AG04449 (cell line): ENCODE data around the gene WDR43.

Experiments
- CTCF ChIA-PET: fragments of 350-600 bp; formaldehyde crosslinking; extraction: SDS; loops from one replicate; lab custom pipeline; 2021; ENCODE audit warnings: antibody characterized with exemption; lab: Yijun Ruan, JAX
- POLR2A ChIA-PET: fragments of 400-600, 350-600 bp; formaldehyde crosslinking; extraction: SDS; loops from one replicate; lab custom pipeline; 2020; ENCODE audit warnings: antibody characterized with exemption, inconsistent platforms; lab: Yijun Ruan, JAX
- DNase-seq: peaks from one replicate; pipeline ENCODE4 v3.0.0-alpha.2; 2010; ENCODE audit warnings: low read depth, low spot score
- H3K4me3 ChIP-seq: 2 replicates; pipeline ENCODE4 v1.5.1; 2011; ENCODE audit warnings: low read depth, mild to moderate bottlenecking, control low read depth, low read length
- TF ChIP-seq, protein P1 (sequence below): IDR thresholded peaks from one replicate; pipeline ENCODE4 v1.5.1; 2011; ENCODE audit warnings: mild to moderate bottlenecking, moderate library complexity, low read length, control low read depth, inconsistent platforms; ENCODE audit not compliant: insufficient read depth; ENCODE audit errors: missing control alignments

The WDR43 gene

DNA sequence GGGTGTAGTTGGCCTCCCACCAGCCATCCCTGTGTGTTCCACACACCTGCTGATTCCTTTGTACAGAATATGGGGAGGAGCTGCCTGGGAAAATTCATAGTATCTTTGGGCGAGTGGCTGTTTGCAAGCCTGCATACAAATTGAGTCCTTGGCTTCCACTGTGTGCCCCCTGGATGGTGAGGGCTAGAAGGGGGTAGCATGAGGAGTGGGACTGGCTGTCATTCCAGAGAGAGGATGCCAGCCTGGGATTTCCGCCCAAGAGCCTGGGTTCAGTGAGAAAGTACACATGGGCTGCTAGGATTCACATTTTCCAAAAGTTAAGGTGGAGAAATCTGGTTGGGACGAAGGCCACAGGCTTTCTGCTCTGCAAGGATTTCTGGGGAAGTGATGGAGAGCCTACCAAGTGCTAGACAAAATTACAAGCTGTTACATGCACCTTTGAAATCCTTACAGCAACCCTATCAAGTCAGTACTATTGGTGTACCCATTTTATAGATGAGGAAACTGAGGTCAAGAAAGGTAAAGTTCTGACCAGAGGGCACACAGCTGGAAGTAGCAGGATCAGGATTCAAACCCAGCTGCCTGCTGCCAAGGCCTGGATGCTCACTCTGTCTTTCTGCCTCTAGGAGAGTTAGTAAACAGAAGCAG is 86.0 kb downstream of the WDR43 start:
- CTCF ChIA-PET, result no interaction called here
- POLR2A ChIA-PET, result no interaction called here
- TF ChIP-seq, protein P1, sequence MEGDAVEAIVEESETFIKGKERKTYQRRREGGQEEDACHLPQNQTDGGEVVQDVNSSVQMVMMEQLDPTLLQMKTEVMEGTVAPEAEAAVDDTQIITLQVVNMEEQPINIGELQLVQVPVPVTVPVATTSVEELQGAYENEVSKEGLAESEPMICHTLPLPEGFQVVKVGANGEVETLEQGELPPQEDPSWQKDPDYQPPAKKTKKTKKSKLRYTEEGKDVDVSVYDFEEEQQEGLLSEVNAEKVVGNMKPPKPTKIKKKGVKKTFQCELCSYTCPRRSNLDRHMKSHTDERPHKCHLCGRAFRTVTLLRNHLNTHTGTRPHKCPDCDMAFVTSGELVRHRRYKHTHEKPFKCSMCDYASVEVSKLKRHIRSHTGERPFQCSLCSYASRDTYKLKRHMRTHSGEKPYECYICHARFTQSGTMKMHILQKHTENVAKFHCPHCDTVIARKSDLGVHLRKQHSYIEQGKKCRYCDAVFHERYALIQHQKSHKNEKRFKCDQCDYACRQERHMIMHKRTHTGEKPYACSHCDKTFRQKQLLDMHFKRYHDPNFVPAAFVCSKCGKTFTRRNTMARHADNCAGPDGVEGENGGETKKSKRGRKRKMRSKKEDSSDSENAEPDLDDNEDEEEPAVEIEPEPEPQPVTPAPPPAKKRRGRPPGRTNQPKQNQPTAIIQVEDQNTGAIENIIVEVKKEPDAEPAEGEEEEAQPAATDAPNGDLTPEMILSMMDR, result no peak
- no peak for DNase-seq
- H3K4me3 ChIP-seq, result no peak overlapping the region

DNA sequence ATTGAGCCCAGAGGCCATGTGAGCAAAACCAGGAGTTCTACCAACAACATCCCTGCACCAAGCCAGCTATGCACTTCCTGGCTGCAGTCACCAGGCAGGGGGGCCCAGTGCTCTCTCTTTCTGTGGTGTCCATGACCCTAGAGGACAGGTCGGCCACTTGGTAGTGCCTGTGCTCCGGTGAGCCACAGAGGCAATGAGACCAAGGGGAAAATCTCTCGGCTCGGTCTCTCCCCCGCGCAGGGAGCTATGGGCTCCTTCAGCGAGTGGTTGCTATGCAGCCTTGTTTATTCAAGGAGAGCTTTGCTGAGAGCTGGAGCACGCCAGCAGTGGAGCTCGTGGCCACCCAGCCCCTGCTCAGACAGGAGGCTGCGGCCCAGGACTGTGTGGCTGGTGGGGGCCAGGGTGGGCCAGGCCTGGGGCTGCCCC is 86.6 kb downstream of the WDR43 start, which contains the start of gene TOGARAM2:
Gene TOGARAM2, plus strand, starts transcription at position 283 of the 426 bp plus-strand sequence. CDS start 13,537 bp downstream, outside the sequence.
- TF ChIP-seq, protein P1, result no peak
- H3K4me3 ChIP-seq, result no peak within 1 kb of the TSS
- ChIA-PET CTCF (no interaction called here), POLR2A (no interaction called here)
- DNase-seq, result no peak

DNA sequence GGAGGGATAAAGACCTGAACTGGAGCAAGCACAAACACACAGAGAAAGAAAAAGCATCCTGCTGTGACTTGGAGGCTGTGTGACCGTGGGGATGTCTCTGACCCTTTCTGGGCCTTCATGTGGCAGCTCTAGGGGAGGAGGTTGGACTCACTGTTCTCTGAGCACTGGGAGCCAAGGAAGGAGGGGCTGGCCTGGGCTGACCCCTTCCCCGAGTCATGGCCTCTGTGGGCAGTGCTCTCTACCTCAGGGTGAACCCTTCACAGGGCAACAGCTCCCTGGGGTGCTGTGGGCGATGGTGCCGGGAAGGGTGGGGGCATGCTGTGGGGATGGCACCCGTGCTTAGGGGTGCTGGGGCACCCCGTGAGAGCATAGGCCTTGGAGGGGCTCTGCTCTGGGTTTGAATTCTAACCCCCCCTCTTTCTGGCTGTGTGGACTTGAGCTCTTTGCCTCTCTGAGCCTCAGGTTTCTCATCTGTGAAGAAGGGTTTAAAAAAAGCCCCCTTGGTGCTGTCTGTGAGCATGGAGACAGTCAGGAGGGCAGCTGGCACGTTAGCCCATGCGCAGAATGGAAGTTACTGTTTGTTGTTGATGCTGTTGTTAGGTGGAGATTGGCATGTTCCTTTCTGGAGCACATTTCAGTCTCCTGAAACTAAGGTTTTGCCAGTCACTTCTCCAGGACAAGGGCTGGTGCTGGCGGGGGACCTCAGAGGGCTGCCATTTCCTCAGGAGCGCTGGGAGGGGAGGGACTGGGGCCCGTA is 87.3 kb downstream of the WDR43 start:
- DNase-seq, result no peak
- ChIA-PET POLR2A (no interaction called here), CTCF (no interaction called here)
- TF ChIP-seq, protein P1, result no peak
- no peak overlapping the region for H3K4me3 ChIP-seq

DNA sequence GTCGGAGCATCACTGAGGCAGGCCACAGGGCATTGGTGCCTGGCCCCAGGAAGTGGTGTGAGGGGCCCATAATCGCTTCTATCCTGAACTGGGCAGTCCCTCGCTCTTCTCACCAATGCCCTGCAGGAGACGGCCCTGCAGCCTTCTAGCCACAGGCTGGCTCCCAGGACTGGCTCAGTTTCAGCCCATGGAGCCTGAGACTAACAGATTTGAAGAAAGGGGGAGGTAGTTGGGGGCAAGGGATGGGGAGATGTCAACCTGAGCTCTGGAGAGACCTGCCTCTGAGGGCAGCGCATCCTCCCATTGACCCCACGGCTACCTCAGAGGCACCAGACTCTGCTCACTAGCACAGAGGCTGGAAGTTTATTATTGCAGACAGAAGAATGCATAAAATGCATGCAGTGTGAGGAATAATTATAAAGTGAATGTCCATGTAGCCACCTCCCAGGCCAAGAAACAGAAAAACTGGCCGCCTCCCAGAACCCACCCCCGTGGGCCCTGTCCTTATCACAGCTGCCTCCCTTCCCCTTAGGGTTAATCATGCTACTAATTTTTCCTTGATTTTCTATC is 88.0 kb downstream of the WDR43 start:
- H3K4me3 ChIP-seq, result no peak overlapping the region
- TF ChIP-seq, protein P1, result no peak
- no peak for DNase-seq
- ChIA-PET POLR2A (no interaction called here), CTCF (no interaction called here)

DNA sequence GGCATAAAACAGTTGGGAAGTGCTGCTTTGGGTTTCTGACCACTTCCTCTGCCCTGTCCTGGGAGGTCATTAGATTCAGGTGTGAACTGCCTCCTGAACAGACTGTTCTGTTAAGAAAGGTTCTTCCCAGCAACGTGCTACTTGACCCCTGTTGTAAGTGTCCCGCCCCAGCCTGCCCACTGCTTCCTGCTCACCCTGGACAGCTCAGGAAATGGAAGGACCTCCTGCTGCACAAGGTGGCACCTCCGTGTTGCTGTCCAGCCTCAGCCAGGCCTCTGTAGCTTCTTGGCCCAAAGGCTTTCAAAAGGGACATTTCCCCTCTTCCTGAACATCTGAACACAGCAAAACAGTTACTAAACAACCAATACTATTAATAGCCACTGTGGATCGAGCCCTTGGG is 92.0 kb downstream of the WDR43 start:
- CTCF ChIA-PET, result interaction anchor here (1.4 kb wide), 1 partner anchor 30 kb away, joined by 4 read pairs; no protein-coding TSS in a partner anchor
- no peak overlapping the region for H3K4me3 ChIP-seq
- TF ChIP-seq, protein P1, result no peak
- no peak for DNase-seq
- POLR2A ChIA-PET, result no interaction called here

DNA sequence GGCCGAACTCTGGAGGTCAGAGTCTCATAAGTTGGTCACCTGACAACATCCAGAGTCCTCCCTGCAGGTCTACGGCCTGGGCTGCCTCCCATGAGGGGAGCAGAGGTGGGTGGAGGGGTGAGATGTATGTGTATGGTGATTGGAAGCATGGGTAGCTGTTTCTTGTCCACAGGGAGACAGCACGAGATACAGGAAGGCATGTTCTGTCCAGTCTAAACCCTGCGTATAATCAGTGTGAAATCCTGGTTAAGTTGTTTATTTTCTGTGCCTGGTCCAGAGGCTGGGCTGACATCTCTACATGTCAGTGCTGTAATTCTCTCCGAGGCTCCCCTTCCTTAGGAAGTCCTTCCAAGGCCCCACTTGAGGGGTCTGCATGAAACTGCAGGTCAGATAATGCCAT is 95.5 kb downstream of the WDR43 start:
- POLR2A ChIA-PET, result no interaction called here

More for the DNA sequence above, 95.5 kb downstream of the WDR43 start:
- TF ChIP-seq, protein P1, result no peak
- no peak for DNase-seq
- H3K4me3 ChIP-seq, result no peak overlapping the region
- CTCF ChIA-PET, result no interaction called here
